DMS153 treated with DMSO at 0.1 percent for 48 hours (cell line): ENCODE results near the gene PALS1.

ENCODE experiments used
- DNase-seq: peaks from one replicate; lab custom pipeline; 2025; ENCODE audit not compliant: unreplicated experiment; lab: John Stamatoyannopoulos, UW

Gene PALS1

DNA sequence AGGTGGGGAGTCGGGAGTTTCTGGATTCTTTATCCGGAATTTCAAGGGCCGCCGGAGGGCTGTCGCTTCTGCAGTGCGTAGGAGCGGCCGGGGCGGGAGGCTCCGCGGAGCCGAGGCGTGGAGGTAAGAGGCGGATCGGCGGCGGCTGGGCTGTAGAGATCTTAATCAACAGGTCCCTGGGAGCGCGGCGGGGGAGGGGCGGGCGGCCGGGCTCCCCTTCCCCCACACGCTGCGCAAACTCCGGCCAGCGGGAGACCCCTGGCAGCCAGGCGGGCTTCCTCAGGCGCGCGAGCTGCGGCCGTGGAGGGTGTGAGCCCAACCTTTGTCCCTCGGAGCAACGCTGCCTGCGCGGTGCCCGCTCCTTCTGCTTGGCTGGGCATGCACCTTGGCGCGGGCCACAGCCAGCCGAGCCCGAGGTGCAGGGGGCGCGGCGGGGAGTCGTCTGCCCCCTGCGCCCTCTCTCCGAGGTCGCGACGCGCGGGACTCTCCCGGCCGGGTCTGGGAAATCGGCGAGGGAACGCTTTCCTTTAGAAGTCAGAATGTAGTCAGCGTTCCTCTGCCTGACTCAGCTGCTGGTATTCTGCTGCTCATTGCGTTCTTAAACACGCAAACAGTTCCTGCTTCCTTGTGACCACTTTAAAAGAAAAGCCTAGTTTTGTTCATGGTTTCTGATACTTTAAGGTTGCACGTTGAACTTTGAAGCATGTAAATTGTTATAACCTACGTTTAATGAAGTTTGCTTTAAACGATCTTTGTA lies at the start of gene PALS1:
TSS of gene PALS1 (plus strand) at position 25 of the 757 bp plus-strand sequence. CDS start 37,736 bp downstream, outside the sequence.
- no peak for DNase-seq

DNA sequence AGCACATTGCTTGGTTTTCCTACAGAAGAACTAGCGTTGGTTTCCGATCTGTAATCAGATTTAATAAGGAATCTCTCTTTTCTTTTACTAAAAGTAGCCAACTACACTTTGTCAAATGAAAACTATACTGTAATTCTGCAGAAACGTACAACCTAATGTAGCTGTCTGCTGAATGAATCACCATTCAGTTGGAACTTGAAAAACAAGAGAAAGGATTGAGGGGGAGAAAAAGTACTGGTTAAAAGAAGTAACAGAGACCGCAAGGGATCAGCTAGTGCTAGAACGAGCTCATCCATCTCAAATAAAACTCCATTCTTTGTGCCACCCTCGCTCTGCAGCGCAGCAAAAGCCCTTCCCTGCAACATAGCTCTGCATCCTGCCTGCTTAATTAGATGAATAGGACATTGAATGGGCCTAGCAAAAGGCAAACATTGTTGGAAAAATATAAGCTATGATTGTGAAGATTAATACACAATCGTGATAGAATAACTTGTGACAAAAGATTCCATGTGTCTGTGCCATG lies 49.4 kb upstream of the PALS1 start:
- DNase-seq = no peak

DNA sequence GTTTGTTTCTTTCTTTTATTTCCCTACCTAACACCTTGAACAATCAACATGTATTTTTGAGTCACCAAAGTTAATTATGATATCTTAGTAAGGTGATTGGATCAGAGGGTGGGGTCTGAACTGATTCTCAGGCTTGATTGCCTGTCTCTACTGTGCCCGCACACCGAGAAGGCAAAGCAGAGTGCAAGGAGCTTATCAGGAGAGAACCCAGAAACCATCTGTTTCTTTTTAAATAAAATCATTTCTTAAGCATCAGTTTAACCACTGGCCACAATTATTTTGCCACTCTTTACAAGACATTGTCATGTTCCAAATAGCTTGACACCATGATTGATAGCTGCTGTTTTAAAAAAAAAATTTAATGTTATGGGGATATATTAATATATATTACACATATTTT lies 48.9 kb upstream of the PALS1 start:
- DNase-seq = no peak

DNA sequence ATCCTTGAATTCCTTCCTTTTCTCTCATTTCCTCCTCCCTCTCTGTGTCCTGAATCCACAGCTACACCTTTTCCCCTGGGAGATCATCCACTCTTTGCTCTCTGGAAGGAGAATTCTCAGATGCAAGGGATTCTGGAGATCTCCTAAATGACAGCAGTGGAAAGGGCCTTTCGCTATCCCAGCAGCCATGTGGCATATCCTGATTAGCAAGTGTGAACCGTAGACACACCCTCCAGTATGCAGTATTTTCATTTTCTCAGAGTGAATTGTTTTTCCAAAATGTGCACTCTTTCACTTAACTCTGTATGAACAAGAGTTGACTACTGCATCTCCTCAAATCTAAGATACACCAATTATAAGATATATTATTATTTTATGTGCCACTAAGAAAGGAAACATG lies 46.0 kb upstream of the PALS1 start:
- DNase-seq = no peak

DNA sequence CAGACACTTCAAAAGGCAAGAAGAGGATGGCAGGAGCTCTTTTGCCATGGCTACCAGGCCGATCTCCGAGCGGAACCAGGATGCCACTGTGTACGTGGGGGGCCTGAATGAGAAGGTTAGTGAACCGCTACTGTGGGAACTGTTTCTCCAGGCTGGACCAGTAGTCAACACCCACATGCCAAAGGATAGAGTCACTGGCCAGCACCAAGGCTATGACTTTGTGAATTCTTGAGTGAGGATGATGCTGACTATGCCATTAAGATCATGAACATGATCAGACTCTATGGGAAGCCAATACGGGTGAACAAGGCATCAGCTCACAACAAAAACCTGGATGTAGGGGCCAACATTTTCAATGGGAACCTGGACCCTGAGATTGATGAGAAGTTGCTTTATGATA lies 42.2 kb upstream of the PALS1 start:
- no peak for DNase-seq

DNA sequence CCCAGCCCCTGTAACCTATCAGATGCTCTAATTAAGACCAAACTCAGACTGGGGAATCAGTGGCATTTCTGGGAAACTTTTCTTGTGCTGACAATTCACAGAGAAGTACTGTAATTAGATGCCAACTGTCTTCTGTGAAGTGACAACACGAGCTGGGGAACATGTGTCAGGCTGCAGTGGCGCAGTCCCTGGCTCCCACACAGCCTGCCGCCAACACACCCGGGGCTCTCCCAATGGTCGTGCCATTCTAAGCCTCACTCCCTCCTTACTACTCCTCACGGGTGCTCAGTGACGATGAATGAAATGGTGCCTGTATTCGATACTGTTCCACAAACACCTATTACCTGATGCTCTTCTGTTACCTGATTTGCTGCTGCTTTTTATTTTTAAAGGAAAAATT lies 33.4 kb upstream of the PALS1 start:
- DNase-seq = no peak

DNA sequence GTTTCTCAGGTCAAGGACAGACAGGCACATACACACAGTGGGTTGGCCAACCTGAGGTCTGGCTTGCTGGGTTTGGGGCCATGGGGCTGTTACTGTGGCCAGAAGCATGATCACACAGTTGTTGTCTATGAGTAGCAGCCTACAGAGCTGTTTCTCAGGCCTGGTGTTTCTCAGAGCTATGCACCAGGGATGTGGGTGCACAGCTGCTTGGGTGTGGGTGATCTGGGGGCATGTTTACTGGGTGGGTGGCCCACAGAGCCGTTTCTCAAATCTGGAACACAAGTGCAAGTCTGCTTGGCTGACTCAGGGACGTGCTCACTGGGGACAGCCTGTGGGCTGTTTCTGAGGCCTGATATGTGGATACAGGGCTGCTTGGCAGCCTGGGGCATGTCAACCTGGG lies 23.1 kb upstream of the PALS1 start:
- no peak for DNase-seq

DNA sequence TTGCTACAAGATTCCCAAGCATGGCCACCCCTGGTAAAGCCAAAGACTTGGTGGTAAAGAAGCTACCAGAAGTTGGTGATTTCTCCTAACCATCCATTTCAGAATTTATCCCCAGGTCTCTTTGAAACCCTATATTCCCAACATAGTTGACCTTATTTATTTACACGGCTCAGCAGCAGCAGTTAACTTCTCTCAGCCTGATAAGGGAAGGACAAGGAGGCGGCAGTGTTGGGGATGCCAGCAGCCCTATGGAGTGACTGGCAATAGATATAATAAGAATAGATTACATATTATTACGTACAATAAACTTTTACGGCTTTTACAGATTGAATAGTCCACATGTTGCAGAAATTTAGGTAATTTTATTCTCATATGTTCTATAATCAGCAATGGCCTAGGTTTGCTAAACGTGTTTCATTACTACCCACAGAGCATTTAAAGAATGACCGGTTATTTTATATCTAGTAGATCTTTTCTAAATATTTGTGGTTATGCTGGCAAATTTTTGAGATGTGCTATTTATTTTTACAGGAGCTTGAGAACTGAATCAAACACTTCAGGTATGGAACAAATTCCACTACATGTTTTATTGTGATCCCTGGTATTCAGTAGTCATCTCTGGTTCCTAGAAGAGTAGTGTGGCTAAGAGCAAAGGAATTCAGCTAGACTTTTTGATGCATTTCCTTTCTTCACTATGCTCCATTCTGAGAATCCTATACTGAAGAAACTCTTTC lies 19.8 kb upstream of the PALS1 start:
- no peak for DNase-seq

DNA sequence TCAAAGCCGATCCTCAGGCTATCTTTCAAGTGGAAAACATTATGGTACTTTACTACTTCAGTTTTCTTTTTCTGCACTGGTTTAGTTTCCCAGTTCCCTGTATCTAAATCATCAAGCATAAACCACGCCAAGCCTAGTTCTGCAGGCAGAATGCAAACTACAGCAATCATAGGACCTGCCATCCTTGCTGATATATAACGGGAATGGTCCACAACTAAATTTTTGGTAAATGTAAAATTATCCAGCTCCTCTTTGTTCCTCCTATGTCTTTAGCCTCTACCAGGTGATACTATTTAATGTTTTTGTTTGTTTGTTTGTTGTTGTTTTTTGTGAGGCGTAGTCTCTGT lies 19.3 kb upstream of the PALS1 start:
- no peak for DNase-seq

DNA sequence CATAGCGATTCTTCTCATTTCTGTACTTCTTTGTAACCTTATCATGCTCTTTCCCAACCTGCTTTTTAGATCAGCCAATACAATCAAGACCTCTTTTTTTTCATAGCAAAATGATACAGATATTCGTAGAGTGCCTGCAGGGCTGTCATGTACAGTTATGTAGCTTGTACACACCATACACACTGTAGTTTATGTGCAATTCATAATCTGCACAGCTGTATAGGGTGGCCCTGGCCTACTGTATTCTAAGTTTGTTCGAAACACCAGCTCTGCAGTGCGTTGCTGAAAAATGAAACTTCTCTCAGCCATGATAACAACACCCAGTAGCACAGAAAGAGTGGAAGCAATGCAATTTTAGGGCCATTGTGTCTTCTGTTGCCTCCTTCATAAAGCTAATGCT lies 15.7 kb upstream of the PALS1 start:
- DNase-seq = no peak

DNA sequence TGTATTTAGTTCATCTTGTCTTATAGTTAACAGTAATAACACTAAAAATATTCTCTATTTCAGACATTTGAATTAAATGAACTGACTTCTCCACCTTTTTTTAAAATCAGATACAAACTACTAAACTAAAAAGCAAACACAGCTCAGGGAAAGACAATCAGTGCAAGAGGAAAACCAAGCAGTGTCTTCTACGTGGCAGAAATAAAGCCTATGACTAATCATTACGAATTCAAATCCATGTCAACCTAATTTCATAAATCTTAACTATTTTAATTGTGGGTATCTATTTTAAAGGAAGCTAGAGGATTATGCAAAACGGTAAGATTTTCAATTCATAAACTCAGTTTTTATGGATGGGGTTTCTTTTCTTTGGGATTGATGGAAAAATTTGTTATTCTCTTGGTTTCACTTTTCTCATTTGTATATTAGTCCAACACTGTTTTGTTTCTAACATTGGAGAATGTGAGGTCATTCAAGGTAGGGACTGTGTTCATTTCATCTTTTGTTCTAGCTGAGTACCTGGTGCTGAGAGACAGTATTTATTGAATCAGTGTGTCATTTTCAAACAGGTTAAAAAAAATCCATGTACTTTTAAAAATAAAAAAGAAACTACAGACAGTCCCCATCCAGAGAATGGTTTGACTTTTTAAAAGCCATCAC lies 12.8 kb upstream of the PALS1 start:
- no peak for DNase-seq

DNA sequence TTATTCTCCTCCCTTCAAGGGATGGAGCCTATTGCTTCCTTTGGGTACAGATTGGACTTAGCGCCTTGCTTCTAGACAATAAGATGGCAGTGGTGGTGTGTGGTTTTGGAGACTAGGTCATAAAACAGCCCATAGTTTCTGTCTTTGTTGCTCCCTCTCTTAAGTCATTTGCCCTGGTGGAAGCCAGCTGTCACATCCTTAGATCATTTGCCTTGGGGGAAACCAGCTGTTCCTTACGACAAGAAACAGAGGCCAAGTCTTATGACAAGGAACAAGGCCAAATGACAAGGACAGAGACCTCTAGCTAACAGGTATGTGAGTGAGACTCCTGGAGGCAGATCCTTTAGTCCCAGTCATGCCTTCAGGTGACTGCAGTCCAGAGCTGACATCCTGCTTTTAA lies 9.2 kb upstream of the PALS1 start:
- no peak for DNase-seq

DNA sequence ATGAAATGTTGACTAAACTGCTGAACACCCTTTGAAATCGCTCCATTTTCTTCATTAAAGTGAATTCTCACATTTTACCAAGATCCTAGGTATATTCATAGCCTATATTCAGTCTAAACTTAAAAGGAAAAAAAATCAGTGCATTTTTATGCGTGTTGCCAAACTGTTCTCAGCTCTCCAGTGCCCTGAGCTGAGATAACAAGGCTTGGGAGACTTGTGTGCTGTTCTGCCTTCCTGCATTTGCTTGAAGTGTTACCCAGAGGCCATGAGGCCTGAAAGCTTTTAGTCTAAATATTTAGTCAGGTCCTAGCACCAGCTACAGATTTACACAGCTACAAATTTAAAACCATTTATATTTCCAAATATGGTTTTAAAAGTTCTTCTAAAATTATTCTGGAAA lies 8.6 kb upstream of the PALS1 start:
- no peak for DNase-seq

DNA sequence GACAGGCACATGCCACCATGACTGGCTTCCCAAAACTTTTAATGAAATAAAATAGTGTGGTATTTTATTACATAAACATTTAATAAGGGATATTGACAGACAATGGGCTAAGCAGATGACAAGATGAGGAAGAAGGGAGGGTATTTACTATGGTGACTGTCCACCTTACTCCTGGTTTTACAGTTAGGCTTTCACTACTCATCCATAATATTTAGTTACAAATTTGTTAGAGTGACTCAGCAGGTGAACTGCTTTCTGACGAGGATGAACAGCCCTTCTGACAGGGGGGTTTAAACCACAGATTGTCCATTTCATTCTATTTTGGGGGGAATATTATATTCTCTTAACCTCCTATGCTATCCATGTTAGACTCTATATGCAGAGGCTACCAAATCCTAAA lies 3.6 kb upstream of the PALS1 start:
- DNase-seq = no peak

DNA sequence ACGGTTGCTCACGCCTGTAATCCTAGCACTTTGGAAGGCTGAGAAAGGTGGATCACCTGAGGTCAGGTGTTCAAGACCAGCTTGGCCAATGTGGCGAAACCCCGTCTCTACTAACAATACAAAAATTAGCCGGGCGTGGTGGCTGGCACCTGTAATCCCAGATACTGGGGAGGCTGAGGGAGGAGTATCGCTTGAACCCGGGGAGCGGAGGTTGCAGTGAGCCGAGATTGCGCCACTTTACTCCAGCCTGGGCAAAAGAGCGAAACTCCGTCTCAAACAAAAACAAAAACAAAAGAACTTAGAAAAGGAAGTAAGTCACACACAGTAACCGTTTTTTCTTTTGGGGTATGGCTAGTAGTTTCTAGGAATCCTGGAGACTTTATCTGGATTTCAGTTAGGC lies 1.7 kb upstream of the PALS1 start:
- no peak for DNase-seq

DNA sequence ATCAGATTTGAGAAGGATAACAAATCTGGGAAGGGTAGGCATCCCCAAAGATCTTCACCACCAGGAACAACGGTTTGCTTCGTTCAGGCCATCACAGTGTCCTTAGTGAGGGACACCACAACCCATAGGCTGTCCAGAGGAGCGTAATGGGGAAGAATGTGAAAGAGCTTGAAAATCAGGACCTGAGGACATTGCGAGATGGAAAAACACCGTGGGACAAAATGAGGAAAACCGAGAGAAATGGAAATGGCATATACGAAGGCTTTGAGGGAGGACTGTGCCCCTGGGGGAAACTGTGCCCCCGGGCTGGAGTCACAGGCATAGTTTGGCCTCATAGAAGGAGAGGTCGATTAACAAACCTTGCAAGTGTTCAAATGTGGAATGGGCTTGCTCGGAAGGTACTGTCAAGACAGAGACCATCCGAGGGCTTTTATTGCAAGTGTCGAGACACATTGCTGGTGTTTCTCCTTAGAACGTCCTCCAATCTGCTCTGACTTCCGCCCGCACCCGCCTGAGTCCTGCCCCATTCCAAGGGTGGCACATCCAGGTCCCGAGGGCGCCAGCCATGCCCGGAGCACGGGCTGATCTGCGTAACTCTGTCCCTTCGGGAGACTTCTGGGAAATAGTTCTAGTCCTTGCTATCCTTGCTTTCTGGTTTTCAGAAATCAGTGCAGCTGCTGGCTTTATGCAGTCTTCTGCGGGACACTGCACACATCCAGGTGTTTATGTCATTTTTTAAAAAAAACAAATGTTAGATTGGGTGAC lies 885 bp upstream of the PALS1 start:
- DNase-seq = no peak

DNA sequence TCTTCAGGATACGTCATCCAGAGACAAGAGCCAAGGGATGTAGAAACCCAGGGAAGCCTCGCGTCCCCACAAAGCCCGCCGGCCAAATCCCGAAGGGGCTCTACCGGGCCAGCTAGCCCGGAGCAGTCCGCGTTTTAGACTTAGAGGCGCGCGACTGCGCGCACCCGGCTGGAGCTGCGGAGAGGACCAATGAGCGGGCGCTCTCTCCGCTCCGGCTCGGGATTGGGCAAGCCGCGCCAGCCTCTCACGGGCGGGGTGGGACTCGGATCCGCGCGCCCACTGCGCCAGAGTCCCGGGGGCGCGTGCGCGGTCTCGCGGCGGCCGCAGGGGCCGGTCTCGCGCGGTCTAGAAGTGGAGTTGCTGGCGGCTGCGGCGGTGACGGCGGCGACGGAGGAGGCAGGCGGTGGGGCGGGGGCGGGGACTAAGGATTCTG lies 241 bp upstream of the PALS1 start:
- peak; percentile 92 for DNase-seq

DNA sequence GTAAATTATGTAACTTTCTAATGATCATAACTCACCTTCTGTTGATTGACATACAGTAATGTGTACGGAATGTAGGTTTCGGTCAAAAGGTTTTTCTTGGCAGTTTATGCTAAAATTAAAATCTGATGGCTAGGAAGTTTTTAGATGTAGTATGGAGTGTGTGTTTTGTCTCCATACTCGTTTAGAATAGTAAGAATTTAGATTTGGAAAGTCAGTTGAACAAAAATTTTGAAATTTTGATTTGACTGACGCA lies 859 bp downstream of the PALS1 start:
- no peak for DNase-seq

DNA sequence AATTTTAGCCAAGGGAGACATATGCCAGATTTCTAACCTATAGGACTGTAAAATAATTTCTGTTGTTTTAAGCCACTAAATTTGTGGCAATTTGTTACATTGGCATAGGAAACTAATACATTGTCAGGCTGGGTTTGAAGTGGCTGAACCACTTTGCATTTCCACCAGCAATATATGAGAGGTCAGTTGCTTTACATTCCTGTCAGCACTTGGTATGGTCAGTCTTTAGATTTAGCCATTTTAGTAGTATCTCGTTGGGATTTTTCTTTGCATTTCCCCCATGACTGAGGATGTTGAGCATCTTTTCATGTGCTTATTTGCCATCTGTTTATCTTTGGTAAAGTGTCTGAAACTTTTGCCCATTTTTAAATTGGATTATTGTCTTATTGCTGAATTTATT lies 3.9 kb downstream of the PALS1 start:
- no peak for DNase-seq

DNA sequence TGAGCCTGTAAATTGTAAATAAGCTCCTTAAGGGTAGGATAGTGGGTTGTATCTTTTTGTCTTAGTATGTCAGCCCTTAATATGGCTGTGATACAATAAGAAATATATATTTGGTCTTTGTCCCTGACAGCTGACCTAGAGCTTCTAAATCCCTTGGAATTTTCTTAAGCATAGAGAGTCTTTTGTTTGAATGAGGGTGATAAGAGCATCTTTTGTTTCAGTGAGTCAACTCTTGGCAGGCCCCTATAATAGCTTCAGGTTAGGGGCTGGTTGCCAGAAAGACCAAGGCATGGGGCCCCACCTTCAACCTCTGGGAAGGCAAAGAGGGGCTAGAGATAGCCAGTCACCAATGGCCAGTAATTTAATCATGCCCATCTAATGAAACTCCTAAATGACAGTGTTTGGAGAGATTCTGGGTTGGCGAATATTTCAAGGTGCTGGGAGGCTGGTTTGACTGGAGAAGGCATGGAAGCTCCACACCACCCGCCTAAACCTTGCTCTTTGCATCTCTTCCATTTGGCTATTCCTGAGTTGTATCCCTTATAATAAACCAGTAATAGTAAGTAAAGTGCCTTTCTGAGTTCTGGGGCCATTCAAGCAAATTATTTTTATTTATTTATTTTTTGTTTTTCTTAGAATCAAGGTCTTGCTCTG lies 10.5 kb downstream of the PALS1 start:
- no peak for DNase-seq

DNA sequence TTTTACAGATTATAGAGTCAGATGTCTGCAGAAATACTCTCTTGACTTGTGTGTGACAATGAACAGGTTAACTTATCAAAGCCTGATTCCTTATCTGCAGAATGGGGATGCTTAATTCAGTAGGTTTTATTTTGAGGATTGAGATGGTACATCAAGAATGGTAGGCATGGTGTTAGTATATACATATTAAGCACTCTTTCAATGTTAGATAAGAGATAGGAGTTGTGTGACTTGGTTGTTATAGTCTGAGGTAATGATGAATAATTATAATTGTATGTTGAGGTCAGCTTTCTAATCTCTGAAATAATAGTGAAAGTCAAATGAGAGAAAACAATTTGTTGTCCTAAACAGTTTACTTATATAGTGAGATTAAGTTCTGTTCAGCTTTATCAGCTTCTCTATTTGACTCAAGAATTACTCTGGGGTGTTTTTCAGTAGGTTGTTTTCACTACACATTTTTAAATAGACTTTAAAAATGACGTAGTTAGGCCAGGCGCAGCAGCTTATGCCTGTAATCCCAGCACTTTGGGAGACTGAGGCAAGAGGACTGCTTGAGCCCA lies 11.9 kb downstream of the PALS1 start:
- DNase-seq = no peak
